ENCODE measurements around the gene CORO7.

DNA sequence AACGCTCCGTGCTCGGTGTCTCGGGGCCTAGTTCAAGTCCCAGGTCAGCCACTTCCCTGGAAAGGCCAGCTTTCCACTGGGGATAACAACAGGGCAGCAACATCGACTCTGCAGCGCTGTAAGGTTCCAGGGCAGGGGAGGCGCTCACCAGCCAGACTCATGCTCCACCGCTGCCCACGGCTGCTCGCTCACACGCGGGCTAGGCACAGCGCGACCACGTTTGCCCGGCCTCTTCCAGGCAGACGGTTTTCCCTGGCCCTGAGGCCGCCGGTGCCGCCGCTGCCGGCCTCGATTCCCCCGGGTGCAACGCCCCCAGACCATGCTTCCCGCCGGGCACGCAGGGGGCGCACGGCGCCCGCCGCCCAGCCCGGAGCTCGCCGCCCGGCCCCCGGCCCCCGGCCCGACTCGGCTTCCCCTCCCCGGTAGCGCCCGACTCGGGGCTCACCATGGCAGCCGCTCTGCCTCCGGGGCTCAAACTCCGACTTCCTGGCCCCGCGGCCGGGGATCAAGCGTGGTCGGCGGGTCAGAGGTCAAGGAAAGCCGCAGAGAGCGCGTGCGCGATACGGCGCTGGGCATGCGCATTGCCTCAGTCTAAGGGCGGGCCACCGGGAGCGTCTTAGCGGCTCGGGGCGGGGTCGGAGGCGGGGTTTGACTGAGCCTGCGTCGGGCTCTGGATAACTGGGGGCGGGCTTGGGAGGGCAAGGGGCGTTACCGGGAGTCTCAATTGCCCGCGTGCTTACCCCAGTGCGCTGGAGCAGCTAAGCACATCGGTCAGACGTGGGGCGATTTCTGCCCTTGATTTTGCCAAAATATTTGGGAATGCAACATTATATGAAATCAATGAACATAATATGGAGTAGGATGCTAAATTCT is 65.4 kb downstream of the CORO7 start, which contains the start of gene PAM16:
- TF ChIP-seq, protein P1, sequence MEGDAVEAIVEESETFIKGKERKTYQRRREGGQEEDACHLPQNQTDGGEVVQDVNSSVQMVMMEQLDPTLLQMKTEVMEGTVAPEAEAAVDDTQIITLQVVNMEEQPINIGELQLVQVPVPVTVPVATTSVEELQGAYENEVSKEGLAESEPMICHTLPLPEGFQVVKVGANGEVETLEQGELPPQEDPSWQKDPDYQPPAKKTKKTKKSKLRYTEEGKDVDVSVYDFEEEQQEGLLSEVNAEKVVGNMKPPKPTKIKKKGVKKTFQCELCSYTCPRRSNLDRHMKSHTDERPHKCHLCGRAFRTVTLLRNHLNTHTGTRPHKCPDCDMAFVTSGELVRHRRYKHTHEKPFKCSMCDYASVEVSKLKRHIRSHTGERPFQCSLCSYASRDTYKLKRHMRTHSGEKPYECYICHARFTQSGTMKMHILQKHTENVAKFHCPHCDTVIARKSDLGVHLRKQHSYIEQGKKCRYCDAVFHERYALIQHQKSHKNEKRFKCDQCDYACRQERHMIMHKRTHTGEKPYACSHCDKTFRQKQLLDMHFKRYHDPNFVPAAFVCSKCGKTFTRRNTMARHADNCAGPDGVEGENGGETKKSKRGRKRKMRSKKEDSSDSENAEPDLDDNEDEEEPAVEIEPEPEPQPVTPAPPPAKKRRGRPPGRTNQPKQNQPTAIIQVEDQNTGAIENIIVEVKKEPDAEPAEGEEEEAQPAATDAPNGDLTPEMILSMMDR (IDR thresholded peaks at IDR 0.05; ENCODE audit: low read depth, low read length): no peak
- TF ChIP-seq EZH2phosphoT487 (IDR thresholded peaks at IDR 0.05; ENCODE audit: low read depth): no peak

Measured in OCI-LY3 (cell line).